Keratinocyte (primary cell): ENCODE measurements around the gene PRKCE. TPM values are rescaled to one million over a fixed set of nuclear protein-coding genes. Genes with fewer than 3 reads are reported as not detected.
A peak's percentile ranks its signal among the peaks of the same experiment; 100 is the strongest.

Experiments
- DNase-seq: peaks from one replicate; pipeline ENCODE4 v3.0.0-alpha.2; 2011; ENCODE audit warnings: low read depth, missing footprints, low spot score
- FAIRE-seq: peaks from 2 replicates; lab custom pipeline; 2011; peaks lifted over from hg19 to GRCh38; lab: Jason Lieb, UNC
- H2AFZ ChIP-seq: 2 replicates; pipeline ENCODE4 v1.6.0; 2012; ENCODE audit warnings: low read length, control low read depth, inconsistent platforms; ENCODE audit not compliant: control insufficient read depth
- H3K27ac ChIP-seq: 2 replicates; pipeline ENCODE4 v1.5.1; 2011; ENCODE audit warnings: low read length; ENCODE audit not compliant: control insufficient read depth, insufficient read depth
- H3K27me3 ChIP-seq: 3 replicates; pipeline ENCODE4 v1.6.0; 2011; ENCODE audit warnings: low read length; ENCODE audit not compliant: control insufficient read depth, insufficient read depth; ENCODE audit errors: extremely low read depth
- H3K36me3 ChIP-seq, 2 experiments: 2 replicates in 1 of 2; 3 replicates in 1 of 2; pipeline ENCODE4 v1.5.1; 2011; ENCODE audit warnings: low read length in 2 of 2, mild to moderate bottlenecking in 1 of 2; ENCODE audit not compliant: control insufficient read depth in 2 of 2, insufficient read depth in 2 of 2; ENCODE audit errors: extremely low read depth in 1 of 2
- H3K4me1 ChIP-seq: 3 replicates; pipeline ENCODE4 v1.5.1; 2011; ENCODE audit warnings: low read length; ENCODE audit not compliant: control insufficient read depth, insufficient read depth; ENCODE audit errors: extremely low read depth
- H3K4me2 ChIP-seq: 3 replicates; pipeline ENCODE4 v1.6.0; 2011; ENCODE audit warnings: low read depth, low read length; ENCODE audit not compliant: control insufficient read depth, insufficient read depth; ENCODE audit errors: extremely low read depth
- H3K4me3 ChIP-seq, 3 experiments: fragments of 200-600 bp in 1 of 3; sonication (generic) in 1 of 3; 2 replicates in 2 of 3; 3 replicates in 1 of 3; pipeline ENCODE4 v1.5.1; 2011 to 2016; ENCODE audit warnings: low read length in 3 of 3, mild to moderate bottlenecking in 3 of 3, control low read depth in 2 of 3, inconsistent platforms in 1 of 3, low read depth in 1 of 3, mixed read lengths in 1 of 3, mixed run types in 1 of 3, moderate library complexity in 1 of 3; ENCODE audit not compliant: control insufficient read depth in 2 of 3, insufficient read depth in 2 of 3; ENCODE audit errors: extremely low read depth in 1 of 3
- H3K79me2 ChIP-seq: 2 replicates; pipeline ENCODE4 v1.6.0; 2012; ENCODE audit warnings: low read length; ENCODE audit not compliant: control insufficient read depth, insufficient read depth
- H3K9ac ChIP-seq: 3 replicates; pipeline ENCODE4 v1.6.0; 2011; ENCODE audit warnings: low read length; ENCODE audit not compliant: control insufficient read depth, insufficient read depth; ENCODE audit errors: extremely low read depth
- H3K9me1 ChIP-seq: 3 replicates; pipeline ENCODE4 v1.6.0; 2011; ENCODE audit warnings: low read length; ENCODE audit not compliant: control insufficient read depth, insufficient read depth; ENCODE audit errors: extremely low read depth
- H3K9me3 ChIP-seq: 2 replicates; pipeline ENCODE4 v1.5.1; 2012; ENCODE audit warnings: low read depth, low read length; ENCODE audit not compliant: control insufficient read depth
- H4K20me1 ChIP-seq: 3 replicates; pipeline ENCODE4 v1.6.0; 2011; ENCODE audit warnings: low read length; ENCODE audit not compliant: control insufficient read depth, insufficient read depth; ENCODE audit errors: extremely low read depth
- EZH2 ChIP-seq: IDR thresholded peaks from one replicate; pipeline ENCODE4 v1.6.1; 2012; ENCODE audit warnings: inconsistent platforms, mild to moderate bottlenecking, low read length, moderate library complexity
- dilution Hi-C: fragments of 300-500 bp; cut with MboI; formaldehyde crosslinking; loops from one replicate; pipeline ENCODE4 v1.7.0; 2020; ENCODE audit warnings: low sequenced_read_pairs; ENCODE audit not compliant: extremely low pct_ligation_motif_present
- polyA plus RNA-seq, 5 experiments: library from polyadenylated mRNA; depleted of rRNA in 3 of 5; stranded (reverse) in 3 of 5; stranded (forward) in 1 of 5; unstranded in 1 of 5; fragments of >200 nt; gene quantifications; 1 replicate in 1 of 5; 2 replicates in 3 of 5; 3 replicates in 1 of 5; pipeline versions ENCODE4 v1.2.1 to v1.2.3, GENCODE V29; 2011 to 2012; ENCODE audit warnings: missing spikeins in 2 of 5, low read depth in 1 of 5, low replicate concordance in 1 of 5
- TF ChIP-seq, protein P1 (sequence below), 3 experiments: IDR thresholded peaks in 1 of 3; conservative IDR thresholded peaks in 1 of 3; optimal IDR thresholded peaks in 1 of 3; 2 replicates in 2 of 3; 3 replicates in 1 of 3; pipeline versions ENCODE3 to v1.5.1; 2011; ENCODE audit warnings: low read length in 3 of 3, mild to moderate bottlenecking in 3 of 3, moderate library complexity in 2 of 3, control low read depth in 1 of 3, inconsistent platforms in 1 of 3; ENCODE audit not compliant: insufficient read depth in 2 of 3; ENCODE audit errors: extremely low read depth in 1 of 3

The PRKCE gene
- polyA plus RNA-seq, 1 donor (not counting 4 experiments of a cell fraction or from before 2014, with no cell fraction given), result 2.0 TPM

DNA sequence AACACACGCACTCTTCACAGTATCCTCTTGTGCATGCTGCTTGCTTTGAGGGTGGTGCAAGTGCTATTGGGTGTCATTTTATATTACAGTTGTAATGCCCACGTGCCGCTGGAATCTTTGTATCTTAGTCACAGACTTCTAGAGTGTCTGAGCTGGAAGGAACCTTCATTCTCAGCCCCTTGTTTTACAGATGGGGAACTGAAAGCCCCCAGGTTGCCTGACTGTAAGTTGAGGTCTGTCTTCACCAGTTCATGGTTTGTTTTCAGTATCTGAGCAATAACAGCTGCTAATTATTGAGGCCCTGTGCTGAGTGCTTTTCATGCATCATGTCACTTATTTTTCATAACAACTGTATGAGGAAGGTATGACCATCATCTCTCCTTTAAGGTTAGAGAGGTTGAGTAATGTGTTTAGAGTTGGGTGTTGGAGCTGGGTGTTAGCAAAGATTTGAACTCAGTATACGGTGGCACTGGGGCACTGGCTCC lies 77.0 kb downstream of the PRKCE start:
- no peak overlapping the region for H3K9ac ChIP-seq
- no peak for FAIRE-seq

GRCh38 chr2:45729753-45730512 lies 78.5 kb downstream of the PRKCE start:
- no peaks in the 10 kb centered on the region for H3K9me1 ChIP-seq
- FAIRE-seq (no peak), DNase-seq (no peak)
- no peak overlapping the region for H3K9ac ChIP-seq
- dilution Hi-C loops, result no loop called here
- no peak overlapping the region for H3K27ac ChIP-seq
- H3K4me2 ChIP-seq, result no peak overlapping the region
- H4K20me1 ChIP-seq, result no peaks in the 10 kb centered on the region
- no peaks in the 10 kb centered on the region for H3K27me3 ChIP-seq
- H3K4me3 ChIP-seq, result no peak overlapping the region
- H2AFZ ChIP-seq, result no peak overlapping the region
- no peaks in the 10 kb centered on the region for H3K9me3 ChIP-seq
- no peaks in the 10 kb centered on the region for H3K79me2 ChIP-seq
- TF ChIP-seq EZH2, result no peak
- TF ChIP-seq, protein P1, sequence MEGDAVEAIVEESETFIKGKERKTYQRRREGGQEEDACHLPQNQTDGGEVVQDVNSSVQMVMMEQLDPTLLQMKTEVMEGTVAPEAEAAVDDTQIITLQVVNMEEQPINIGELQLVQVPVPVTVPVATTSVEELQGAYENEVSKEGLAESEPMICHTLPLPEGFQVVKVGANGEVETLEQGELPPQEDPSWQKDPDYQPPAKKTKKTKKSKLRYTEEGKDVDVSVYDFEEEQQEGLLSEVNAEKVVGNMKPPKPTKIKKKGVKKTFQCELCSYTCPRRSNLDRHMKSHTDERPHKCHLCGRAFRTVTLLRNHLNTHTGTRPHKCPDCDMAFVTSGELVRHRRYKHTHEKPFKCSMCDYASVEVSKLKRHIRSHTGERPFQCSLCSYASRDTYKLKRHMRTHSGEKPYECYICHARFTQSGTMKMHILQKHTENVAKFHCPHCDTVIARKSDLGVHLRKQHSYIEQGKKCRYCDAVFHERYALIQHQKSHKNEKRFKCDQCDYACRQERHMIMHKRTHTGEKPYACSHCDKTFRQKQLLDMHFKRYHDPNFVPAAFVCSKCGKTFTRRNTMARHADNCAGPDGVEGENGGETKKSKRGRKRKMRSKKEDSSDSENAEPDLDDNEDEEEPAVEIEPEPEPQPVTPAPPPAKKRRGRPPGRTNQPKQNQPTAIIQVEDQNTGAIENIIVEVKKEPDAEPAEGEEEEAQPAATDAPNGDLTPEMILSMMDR (optimal IDR thresholded peaks at IDR 0.05 in 1 of 3, IDR thresholded peaks at IDR 0.05 in 1 of 3, conservative IDR thresholded peaks at IDR 0.05 in 1 of 3; ENCODE audit: extremely low read depth in 1 of 3, insufficient read depth in 2 of 3, low read length in 3 of 3), result peak in 2 of 3 experiments; percentile 37 to 42
- no peaks in the 10 kb centered on the region for H3K36me3 ChIP-seq
- H3K4me1 ChIP-seq, result no peaks in the 10 kb centered on the region

More for the DNA sequence above, 77.0 kb downstream of the PRKCE start:
- Histone ChIP-seq H4K20me1 (no peaks in the 10 kb centered on the region), H3K36me3 (no peaks in the 10 kb centered on the region), H3K27me3 (no peaks in the 10 kb centered on the region), H3K4me3 (no peak overlapping the region), H3K79me2 (no peaks in the 10 kb centered on the region), H3K9me1 (no peaks in the 10 kb centered on the region), H3K9me3 (no peaks in the 10 kb centered on the region), H2AFZ (no peak overlapping the region), H3K4me2 (no peak overlapping the region), H3K4me1 (no peaks in the 10 kb centered on the region), H3K27ac (no peak overlapping the region)
- dilution Hi-C loops, result no loop called here
- TF ChIP-seq, protein P1 (optimal IDR thresholded peaks at IDR 0.05 in 1 of 3, IDR thresholded peaks at IDR 0.05 in 1 of 3, conservative IDR thresholded peaks at IDR 0.05 in 1 of 3; ENCODE audit: extremely low read depth in 1 of 3, insufficient read depth in 2 of 3, low read length in 3 of 3), result no peak
- TF ChIP-seq EZH2, result no peak
- no peak for DNase-seq
